NCI-H82 treated with DMSO at 0.1 percent for 48 hours (cell line): ENCODE results near the gene UBE2V1.
"Not testable (repeated sequence)": the region's sequence is repeated elsewhere in the genome, so short reads cannot be mapped to it uniquely, and the experiment has no call there.

ENCODE experiments used
- DNase-seq: peaks from one replicate; lab custom pipeline; 2025; ENCODE audit not compliant: unreplicated experiment; lab: John Stamatoyannopoulos, UW

The UBE2V1 gene

GRCh38 chr20:50097843-50098242 lies 15.1 kb downstream of the UBE2V1 start:
- no peak for DNase-seq

GRCh38 chr20:50096237-50096636 lies 16.7 kb downstream of the UBE2V1 start:
- DNase-seq: no peak

- DNase-seq: no peak
Measured at GRCh38 chr20:50095476-50096078, 17.4 kb downstream of the UBE2V1 start.

GRCh38 chr20:50094522-50094921 lies 18.4 kb downstream of the UBE2V1 start:
- no peak for DNase-seq

- DNase-seq: no peak
Measured at GRCh38 chr20:50093240-50093639, 19.7 kb downstream of the UBE2V1 start.

GRCh38 chr20:50092436-50092835 lies 20.5 kb downstream of the UBE2V1 start:
- no peak for DNase-seq

- no peak for DNase-seq
Measured at GRCh38 chr20:50089787-50090177, 23.2 kb downstream of the UBE2V1 start.

GRCh38 chr20:50089140-50089786 lies 23.7 kb downstream of the UBE2V1 start:
- no peak for DNase-seq

- no peak for DNase-seq
Measured at GRCh38 chr20:50088022-50088421, 24.9 kb downstream of the UBE2V1 start.

- DNase-seq: peak; percentile 77
Measured at GRCh38 chr20:50085481-50086365, 27.2 kb downstream of the UBE2V1 start.

- no peak for DNase-seq
Measured at GRCh38 chr20:50085146-50085480, 27.8 kb downstream of the UBE2V1 start.

GRCh38 chr20:50083034-50083433 lies 29.9 kb downstream of the UBE2V1 start:
- DNase-seq: no peak

- not testable (repeated sequence) for DNase-seq
Measured at GRCh38 chr20:50082056-50082455, 30.9 kb downstream of the UBE2V1 start.

GRCh38 chr20:50077818-50078601 lies 34.9 kb downstream of the UBE2V1 start:
- no peak for DNase-seq

- no peak for DNase-seq
Measured at GRCh38 chr20:50073500-50073899, 39.5 kb downstream of the UBE2V1 start.

GRCh38 chr20:50071039-50071888 lies 41.7 kb downstream of the UBE2V1 start:
- DNase-seq: peak; percentile 62

- DNase-seq: no peak
Measured at GRCh38 chr20:50070361-50070760, 42.6 kb downstream of the UBE2V1 start.

- no peak for DNase-seq
Measured at GRCh38 chr20:50068041-50068651, 44.8 kb downstream of the UBE2V1 start.

- DNase-seq: peak; percentile 15
Measured at GRCh38 chr20:50067461-50067860, 45.5 kb downstream of the UBE2V1 start.

GRCh38 chr20:50067018-50067417 lies 45.9 kb downstream of the UBE2V1 start:
- DNase-seq: no peak
